ENCODE results near the gene SNPH.

- no peak for TF ChIP-seq POLR2A (IDR thresholded peaks at IDR 0.05)
- TF ChIP-seq, protein P1, sequence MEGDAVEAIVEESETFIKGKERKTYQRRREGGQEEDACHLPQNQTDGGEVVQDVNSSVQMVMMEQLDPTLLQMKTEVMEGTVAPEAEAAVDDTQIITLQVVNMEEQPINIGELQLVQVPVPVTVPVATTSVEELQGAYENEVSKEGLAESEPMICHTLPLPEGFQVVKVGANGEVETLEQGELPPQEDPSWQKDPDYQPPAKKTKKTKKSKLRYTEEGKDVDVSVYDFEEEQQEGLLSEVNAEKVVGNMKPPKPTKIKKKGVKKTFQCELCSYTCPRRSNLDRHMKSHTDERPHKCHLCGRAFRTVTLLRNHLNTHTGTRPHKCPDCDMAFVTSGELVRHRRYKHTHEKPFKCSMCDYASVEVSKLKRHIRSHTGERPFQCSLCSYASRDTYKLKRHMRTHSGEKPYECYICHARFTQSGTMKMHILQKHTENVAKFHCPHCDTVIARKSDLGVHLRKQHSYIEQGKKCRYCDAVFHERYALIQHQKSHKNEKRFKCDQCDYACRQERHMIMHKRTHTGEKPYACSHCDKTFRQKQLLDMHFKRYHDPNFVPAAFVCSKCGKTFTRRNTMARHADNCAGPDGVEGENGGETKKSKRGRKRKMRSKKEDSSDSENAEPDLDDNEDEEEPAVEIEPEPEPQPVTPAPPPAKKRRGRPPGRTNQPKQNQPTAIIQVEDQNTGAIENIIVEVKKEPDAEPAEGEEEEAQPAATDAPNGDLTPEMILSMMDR (IDR thresholded peaks at IDR 0.05), result no peak
- TF ChIP-seq EP300 (IDR thresholded peaks at IDR 0.05), result no peak
These were observed 1.8 kb downstream of the SNPH start for GRCh38 chr20:1267809-1268374.
